DOHH2 (cell line): Measurements from ENCODE around the gene TOMM34.

Experiments used
- H3F3A ChIP-seq: fragments of 200-600 bp; sonication (generic), shearing (Covaris generic); 2 replicates; pipeline ENCODE4 v1.6.0; 2016; ENCODE audit warnings: antibody characterized with exemption, mild to moderate bottlenecking; ENCODE audit not compliant: control insufficient read depth, insufficient read depth
- H3K27ac ChIP-seq: fragments of 200-600 bp; sonication (generic); 2 replicates; pipeline ENCODE4 v1.5.1; 2014; ENCODE audit warnings: low read depth, mild to moderate bottlenecking, low read length, moderate library complexity
- H3K27me3 ChIP-seq: fragments of 200-600 bp; sonication (generic); 2 replicates; pipeline ENCODE4 v1.6.1; 2014; ENCODE audit warnings: mild to moderate bottlenecking, low read length, mixed read lengths; ENCODE audit not compliant: control insufficient read depth
- H3K36me3 ChIP-seq: fragments of 200-600 bp; sonication (generic); 2 replicates; pipeline ENCODE4 v1.6.1; 2014; ENCODE audit warnings: mild to moderate bottlenecking, low read length, moderate library complexity, mixed read lengths; ENCODE audit not compliant: control insufficient read depth
- H3K4me1 ChIP-seq: fragments of 200-600 bp; sonication (generic); 2 replicates; pipeline ENCODE4 v1.6.1; 2014; ENCODE audit warnings: mild to moderate bottlenecking, low read length, mixed read lengths; ENCODE audit not compliant: control insufficient read depth
- H3K4me2 ChIP-seq: fragments of 200-600 bp; sonication (generic); 2 replicates; pipeline ENCODE4 v1.6.0; 2014; ENCODE audit warnings: mild to moderate bottlenecking, low read length, moderate library complexity
- H3K4me3 ChIP-seq: fragments of 200-600 bp; sonication (generic); 2 replicates; pipeline ENCODE4 v1.5.1; 2014; ENCODE audit warnings: mild to moderate bottlenecking, low read length, mixed read lengths
- H3K79me2 ChIP-seq: fragments of 200-600 bp; sonication (generic); 2 replicates; pipeline ENCODE4 v1.6.1; 2014; ENCODE audit warnings: mild to moderate bottlenecking, low read length, mixed read lengths; ENCODE audit not compliant: control insufficient read depth
- H3K9me2 ChIP-seq: fragments of 200-600 bp; sonication (generic); replicated peaks from 2 replicates; pipeline ENCODE4 v1.6.1; 2014; ENCODE audit warnings: mild to moderate bottlenecking, low read length, mixed read lengths; ENCODE audit not compliant: control insufficient read depth
- H3K9me3 ChIP-seq: fragments of 200-600 bp; sonication (generic); 2 replicates; pipeline ENCODE4 v1.6.1; 2014; ENCODE audit warnings: antibody characterized with exemption, low read length, mixed read lengths; ENCODE audit not compliant: control insufficient read depth, insufficient read depth
- H4K20me1 ChIP-seq: fragments of 200-600 bp; sonication (generic); 2 replicates; pipeline ENCODE4 v1.6.0; 2014; ENCODE audit warnings: low read depth, mild to moderate bottlenecking, antibody characterized with exemption, low read length, moderate library complexity; ENCODE audit not compliant: control insufficient read depth, insufficient read depth
- CTCF ChIP-seq: fragments of 200-600 bp; sonication (generic); IDR thresholded peaks from one replicate; pipeline ENCODE4 v1.5.1; 2014; ENCODE audit warnings: antibody characterized with exemption, mild to moderate bottlenecking, low read depth, low read length; ENCODE audit not compliant: poor library complexity, severe bottlenecking
- EZH2phosphoT487 ChIP-seq: fragments of 200-600 bp; sonication (generic); IDR thresholded peaks from 2 replicates; pipeline ENCODE4 v1.6.1; 2017; ENCODE audit warnings: borderline replicate concordance, mild to moderate bottlenecking, antibody characterized with exemption, low read length, moderate library complexity, mixed read lengths

TOMM34 gene

GRCh38 chr20:44912189-44912588, 48.0 kb downstream of the TOMM34 start:
- no peaks in the 10 kb centered on the region for H3K9me2 ChIP-seq
- H3F3A ChIP-seq, result peaks cover 20% of the 10 kb centered on the region
- H3K27ac ChIP-seq, result no peak overlapping the region
- H3K4me1 ChIP-seq, result peaks cover 20% of the 10 kb centered on the region
- H3K4me2 ChIP-seq, result no peak overlapping the region
- peaks cover 31% of the 10 kb centered on the region for H3K36me3 ChIP-seq
- no peaks in the 10 kb centered on the region for H3K27me3 ChIP-seq
- no peaks in the 10 kb centered on the region; the same call in 1 of the 2 replicates for H4K20me1 ChIP-seq
- H3K79me2 ChIP-seq, result peaks cover 6% of the 10 kb centered on the region
- no peak for TF ChIP-seq CTCF
- TF ChIP-seq EZH2phosphoT487, result no peak
- no peak overlapping the region for H3K4me3 ChIP-seq
- H3K9me3 ChIP-seq, result no peaks in the 10 kb centered on the region

- H3K79me2 ChIP-seq, result peaks cover 6% of the 10 kb centered on the region
- no peaks in the 10 kb centered on the region; the same call in 1 of the 2 replicates for H4K20me1 ChIP-seq
- no peaks in the 10 kb centered on the region for H3K9me2 ChIP-seq
- peak; percentile 64 for TF ChIP-seq CTCF
- TF ChIP-seq EZH2phosphoT487, result no peak
- no peaks in the 10 kb centered on the region for H3K27me3 ChIP-seq
- H3K4me3 ChIP-seq, result no peak overlapping the region
- H3K4me2 ChIP-seq, result no peak overlapping the region; the same call in 1 of the 2 replicates
- H3K4me1 ChIP-seq, result peaks cover 20% of the 10 kb centered on the region
- peaks cover 28% of the 10 kb centered on the region for H3F3A ChIP-seq
- H3K9me3 ChIP-seq, result no peaks in the 10 kb centered on the region
- peaks cover 39% of the 10 kb centered on the region for H3K36me3 ChIP-seq
- H3K27ac ChIP-seq, result no peak overlapping the region
These were observed 48.8 kb downstream of the TOMM34 start for GRCh38 chr20:44911264-44911921.

DNA sequence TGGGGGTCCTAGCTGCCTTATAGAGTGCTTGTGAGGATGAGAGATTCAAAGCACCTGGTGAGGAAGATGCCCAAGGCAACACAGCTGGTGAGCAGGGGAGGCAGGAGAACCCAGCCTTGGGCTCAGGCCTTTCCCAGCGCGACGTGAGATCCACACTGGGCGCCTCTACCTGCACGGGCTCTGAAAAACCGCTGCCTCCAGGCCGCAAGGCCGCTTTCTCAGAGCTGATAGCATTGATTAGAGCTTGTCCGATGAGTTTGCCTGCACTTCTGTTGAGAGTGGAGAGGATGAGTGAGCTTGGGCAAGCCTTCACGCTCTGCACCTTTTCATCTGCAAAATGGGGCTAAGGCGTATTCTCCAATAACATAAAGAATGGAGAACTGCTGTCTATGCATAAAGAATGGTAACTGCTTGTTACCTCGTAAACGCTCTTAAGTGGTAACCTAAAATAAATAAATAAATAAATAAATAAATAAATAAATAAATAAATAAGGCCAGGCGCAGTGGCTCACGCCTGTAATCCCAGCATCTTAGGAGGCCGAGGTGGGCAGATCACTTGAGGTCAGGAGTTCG, 49.4 kb downstream of the TOMM34 start:
- no peak for TF ChIP-seq CTCF
- TF ChIP-seq EZH2phosphoT487, result no peak
- H3F3A ChIP-seq, result peaks cover 28% of the 10 kb centered on the region
- H3K27ac ChIP-seq, result no peak overlapping the region
- no peaks in the 10 kb centered on the region; the same call in 1 of the 2 replicates for H4K20me1 ChIP-seq
- peak overlapping the region; percentile 87 for H3K4me3 ChIP-seq
- no peaks in the 10 kb centered on the region for H3K9me3 ChIP-seq
- peaks cover 20% of the 10 kb centered on the region for H3K4me1 ChIP-seq
- H3K79me2 ChIP-seq, result peaks cover 6% of the 10 kb centered on the region
- H3K27me3 ChIP-seq, result no peaks in the 10 kb centered on the region
- H3K9me2 ChIP-seq, result no peaks in the 10 kb centered on the region
- H3K4me2 ChIP-seq, result peak overlapping the region; percentile 95
- peaks cover 45% of the 10 kb centered on the region for H3K36me3 ChIP-seq
